Activated CD8-positive, alpha-beta memory T cell treated with anti-CD3 and anti-CD28 coated beads for 36 hours (primary cell): ENCODE results near the gene KCNJ2. TPM values are rescaled to one million over a fixed set of nuclear protein-coding genes. Genes with fewer than 3 reads are reported as not detected.

Source experiments
- CTCF ChIA-PET: fragments of 350-600 bp; sonication (Branson Sonifier 250); formaldehyde crosslinking; loops from one replicate; lab custom pipeline; 2021; ENCODE audit warnings: antibody characterized with exemption; lab: Charles Lee
- POLR2A ChIA-PET: fragments of 350-600 bp; sonication (Branson Sonifier 250); formaldehyde crosslinking; loops from one replicate; lab custom pipeline; 2021; ENCODE audit warnings: antibody characterized with exemption; lab: Charles Lee
- total RNA-seq, 2 experiments: library from RNA; stranded (reverse); gene quantifications; one replicate each; pipeline ENCODE4 v1.2.3, GENCODE V29; 2021

The KCNJ2 gene
- total RNA-seq, 2 experiments from 2014 or later = not detected

DNA sequence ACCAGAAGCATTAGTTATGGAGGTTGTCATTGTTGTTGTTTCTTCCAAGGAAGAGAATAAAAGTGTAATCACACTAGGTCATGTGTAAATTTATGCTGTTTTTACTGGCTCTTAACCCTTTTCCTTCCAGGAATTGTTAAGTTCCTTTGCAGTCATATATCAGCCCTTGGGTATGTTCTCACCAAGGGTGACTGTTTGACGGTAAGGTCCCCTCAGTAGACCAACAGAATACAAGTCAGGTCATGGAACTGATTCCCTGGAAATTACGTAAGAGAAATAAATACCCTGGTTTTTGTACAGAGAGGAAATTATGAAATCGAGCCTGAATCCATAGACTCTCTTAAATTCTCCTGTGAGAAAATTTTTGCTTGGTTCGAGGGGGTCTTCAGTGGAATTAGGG lies 11.2 kb upstream of the KCNJ2 start:
- ChIA-PET POLR2A (no interaction called here), CTCF (no interaction called here)

- ChIA-PET CTCF (no interaction called here), POLR2A (no interaction called here)
Measured at GRCh38 chr17:70158591-70158990, 10.7 kb upstream of the KCNJ2 start.

DNA sequence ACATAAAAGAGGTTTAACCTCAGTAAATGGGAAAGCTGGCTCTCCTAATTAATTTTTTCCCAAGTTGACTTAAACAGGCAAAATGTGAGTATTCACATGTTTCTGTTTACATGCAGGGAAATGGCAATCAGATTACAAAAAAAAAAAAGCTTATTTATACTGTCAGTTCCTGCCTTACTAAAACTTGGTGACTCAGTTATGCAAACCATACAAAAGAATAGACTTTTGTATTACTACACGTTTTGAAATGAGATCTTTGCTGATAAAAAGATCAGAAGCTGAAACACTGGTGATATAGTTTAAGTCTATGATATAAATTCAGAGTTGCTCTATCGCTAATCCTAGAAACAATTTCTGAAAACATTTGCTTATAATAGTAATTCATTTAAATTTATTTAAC lies 9.4 kb upstream of the KCNJ2 start:
- CTCF ChIA-PET = no interaction called here
- POLR2A ChIA-PET = no interaction called here

DNA sequence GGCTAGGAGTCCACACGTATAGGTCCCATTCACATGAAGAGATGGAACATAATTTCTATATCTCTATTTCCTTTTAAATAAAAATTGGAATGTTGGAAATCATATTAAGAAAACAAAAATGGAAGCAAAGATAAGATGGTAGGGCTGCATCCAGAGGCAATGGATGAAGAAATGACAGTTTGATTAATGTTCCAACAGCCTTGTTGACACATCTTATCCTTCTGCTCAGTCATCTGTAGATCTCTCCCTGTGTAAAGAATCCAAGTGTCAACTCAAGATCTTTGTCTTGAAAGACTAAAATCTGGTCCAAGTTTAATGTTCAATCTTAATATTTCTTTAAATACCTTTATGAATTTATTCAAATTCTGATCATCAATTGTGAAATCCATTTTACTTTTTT lies 7.8 kb upstream of the KCNJ2 start:
- ChIA-PET CTCF (no interaction called here), POLR2A (no interaction called here)

DNA sequence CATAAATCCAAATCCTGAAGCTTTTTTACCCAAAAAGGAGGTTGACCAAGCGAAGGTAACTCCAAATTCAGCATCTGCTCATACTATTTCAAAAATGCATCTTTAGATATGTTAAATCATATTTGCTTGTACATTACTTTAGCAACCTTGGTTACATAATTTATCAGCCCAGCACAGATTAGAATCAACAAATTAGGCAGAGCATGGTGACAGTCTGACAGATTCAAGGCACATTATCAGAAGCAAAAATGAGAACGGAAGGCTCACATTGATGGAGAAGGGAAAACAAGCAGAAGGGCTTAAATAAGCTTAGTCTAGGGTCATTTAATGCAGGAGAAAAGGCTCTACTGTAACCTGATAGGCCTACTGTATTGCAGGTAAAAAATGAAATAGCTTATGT lies 3.9 kb upstream of the KCNJ2 start:
- POLR2A ChIA-PET = no interaction called here
- CTCF ChIA-PET = no interaction called here

- ChIA-PET CTCF (no interaction called here), POLR2A (no interaction called here)
Measured at GRCh38 chr17:70166615-70167014, 2.7 kb upstream of the KCNJ2 start.

DNA sequence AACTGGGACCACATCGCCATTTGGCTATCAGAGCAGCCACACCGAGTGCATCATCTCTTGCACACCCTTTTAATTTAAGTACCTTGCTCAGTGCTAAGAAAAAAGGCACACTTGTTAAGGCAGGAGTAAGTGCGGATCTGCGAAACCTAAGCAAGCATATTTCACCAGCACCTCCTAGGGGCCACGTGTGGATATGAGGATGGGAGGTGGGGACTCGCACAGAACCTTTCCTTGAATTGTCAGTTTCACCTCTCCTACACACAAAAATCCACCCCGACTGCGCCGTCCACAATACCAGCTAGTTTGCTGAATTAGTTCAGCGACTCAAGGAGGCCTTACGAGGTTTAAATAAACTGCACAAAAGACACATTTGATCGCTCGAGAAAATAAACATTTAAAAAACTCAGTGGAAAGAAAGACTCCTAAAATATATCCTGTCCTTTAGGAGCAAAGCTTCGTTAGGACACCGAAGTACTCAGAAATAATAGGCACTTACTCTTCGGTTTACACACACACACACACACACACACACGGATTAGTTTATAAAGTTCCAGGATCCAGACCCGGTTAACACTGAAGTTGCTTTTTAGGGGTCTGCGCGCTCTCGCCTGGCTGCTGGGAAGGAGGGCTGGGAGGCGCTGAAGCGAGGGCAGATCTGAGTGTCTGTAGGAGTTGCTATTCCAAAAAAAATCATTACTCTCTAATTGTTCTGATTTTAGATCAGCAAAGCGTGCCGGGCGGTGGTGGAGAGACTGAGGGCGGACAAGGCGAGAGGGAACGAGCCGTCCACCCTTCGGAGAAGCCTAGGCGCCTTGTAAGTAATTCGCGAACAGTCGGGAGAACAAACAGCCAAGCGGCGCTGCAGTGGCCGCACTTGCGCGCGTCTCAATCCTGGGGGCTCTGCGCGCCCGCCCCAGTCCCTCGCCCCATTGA lies 1.0 kb upstream of the KCNJ2 start:
- CTCF ChIA-PET = no interaction called here
- POLR2A ChIA-PET = no interaction called here

DNA sequence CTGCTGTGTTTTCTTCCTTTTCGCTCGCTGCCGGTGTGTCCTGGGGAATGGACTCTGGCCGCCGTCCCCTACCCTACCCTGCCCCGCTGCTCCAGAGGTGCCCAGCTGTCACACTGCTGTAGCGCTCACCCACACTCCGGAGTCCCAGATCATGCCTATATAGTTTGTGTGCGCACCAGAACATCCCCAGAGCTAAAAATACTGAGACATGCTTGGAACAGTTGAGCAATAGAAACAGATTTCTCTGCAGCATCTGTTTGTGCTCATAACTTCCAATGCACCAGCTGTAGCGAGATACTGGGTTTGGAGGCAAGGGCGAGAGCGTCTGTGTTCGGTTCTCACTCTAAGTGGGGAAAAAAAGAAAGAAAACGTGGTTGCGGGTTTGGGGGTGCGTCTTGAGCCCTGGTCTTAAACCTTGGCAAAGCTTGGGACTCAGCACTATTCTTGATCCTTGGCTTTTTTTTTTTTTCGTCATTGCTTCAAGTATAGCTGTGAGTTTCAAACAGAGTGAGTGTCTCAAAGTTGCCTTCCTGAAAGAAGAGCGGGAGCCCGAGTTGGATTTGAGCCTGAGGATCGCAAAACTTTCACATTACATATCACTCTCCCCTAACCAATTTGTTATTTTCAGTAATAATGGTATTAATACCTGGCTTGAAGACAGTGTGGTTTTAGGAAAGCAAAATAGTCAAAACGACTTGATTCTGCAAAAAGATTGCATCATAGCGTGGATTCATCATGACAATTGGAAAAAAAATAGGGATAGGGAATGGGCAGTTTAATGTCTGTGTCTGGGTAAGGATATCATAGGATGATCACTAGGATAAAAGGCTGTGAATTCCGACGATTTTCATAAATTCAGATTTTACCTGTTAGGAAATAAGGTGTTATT lies 621 bp downstream of the KCNJ2 start:
- POLR2A ChIA-PET = no interaction called here
- CTCF ChIA-PET = no interaction called here

DNA sequence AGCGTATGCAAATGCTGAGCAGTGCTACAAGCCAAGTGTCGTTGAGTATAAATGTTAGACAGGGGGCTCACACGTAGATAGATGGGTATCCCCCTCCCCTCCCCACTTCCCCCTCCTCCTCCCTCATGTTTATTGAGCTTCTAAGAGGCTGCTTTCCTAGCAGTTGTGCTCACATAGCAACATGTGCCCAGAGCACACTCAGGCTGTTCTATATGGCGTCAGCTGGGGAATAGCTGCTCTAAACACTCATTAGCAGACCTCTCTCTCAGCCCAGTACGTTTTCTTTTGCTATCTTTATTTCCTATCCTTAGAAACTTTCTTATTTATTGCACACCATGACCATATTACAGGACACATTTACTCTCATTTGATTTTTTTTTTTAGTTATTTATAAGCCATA lies 1.8 kb downstream of the KCNJ2 start:
- CTCF ChIA-PET = no interaction called here
- POLR2A ChIA-PET = no interaction called here

DNA sequence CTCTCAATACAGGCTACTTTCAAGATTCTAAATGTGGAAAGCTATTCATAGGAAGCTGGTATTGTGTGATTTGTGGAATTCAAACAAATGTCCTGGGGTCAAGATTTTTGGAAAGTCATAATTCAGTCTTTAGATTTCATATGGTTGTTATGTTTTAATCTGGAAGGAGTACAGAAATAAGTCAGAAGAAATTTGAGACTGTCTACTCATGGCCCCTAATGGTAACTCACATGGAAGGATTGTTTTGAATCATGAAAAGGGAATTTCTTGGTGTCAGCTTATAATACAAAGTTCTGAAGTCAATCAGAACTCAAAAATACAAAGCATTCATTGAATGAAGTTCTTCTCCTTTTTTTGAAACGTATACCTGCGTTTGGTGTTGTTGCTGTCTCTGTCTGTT lies 3.1 kb downstream of the KCNJ2 start:
- POLR2A ChIA-PET = no interaction called here
- CTCF ChIA-PET = no interaction called here

- CTCF ChIA-PET = no interaction called here
- POLR2A ChIA-PET = no interaction called here
Measured at GRCh38 chr17:70172923-70173322, 3.6 kb downstream of the KCNJ2 start.

GRCh38 chr17:70173681-70174080 lies 4.3 kb downstream of the KCNJ2 start:
- CTCF ChIA-PET = no interaction called here
- POLR2A ChIA-PET = no interaction called here

DNA sequence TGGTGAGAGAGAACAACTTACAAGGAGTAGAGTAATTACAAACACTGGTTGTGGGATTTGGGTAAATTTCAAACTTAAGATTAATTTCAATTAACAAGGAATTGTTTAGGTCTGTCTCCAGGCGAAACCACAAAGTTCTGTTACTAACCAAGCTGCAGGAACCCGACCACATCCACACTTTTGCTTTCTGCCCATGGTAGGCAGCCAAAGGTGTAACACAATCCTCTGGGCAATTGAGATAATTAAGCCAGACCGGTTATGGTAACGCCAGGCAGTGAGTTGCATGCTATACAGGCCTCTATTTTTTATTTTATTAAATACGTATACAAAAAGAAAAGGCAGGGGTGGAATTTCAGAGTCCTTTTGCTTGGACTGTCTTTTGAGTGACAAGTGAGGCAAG lies 12.0 kb downstream of the KCNJ2 start:
- ChIA-PET POLR2A (no interaction called here), CTCF (no interaction called here)

DNA sequence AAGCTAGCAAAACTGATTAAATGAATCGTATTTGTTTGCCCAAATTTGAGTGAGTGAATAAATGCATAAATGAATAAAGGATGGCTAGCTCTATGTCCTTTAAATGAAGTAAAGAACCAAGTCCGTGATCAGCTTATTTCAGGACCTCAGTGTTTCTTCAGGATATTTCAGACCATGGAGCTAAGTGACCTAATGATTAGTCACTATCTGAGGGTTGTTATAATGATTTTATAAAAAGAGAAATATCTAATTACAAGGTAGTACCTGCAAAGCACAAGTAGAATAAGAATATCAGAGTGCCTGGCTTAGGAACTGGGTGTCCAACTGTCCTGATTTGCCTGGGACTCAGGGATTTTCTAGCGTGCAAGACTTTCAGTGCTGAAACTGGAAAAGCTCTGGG lies 12.5 kb downstream of the KCNJ2 start:
- ChIA-PET POLR2A (no interaction called here), CTCF (no interaction called here)

DNA sequence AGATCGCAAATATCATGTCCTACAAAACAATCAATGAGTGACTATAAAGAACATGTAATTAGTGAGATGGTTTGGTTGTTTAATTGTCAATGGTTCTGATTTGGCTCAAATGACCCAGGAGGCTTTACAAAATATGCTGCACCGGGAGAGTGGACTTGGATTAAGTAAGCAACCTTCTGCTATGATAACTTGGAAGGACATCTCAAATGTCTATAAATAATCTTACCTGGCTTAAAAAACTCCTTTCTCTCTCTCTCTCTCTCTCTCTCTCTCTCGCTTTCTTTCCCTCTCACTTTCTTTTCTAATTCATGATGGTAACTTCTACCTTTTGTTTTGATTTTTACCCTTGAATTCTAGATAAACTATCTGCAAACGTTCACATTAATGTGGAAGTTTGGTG lies 14.2 kb downstream of the KCNJ2 start:
- CTCF ChIA-PET = no interaction called here
- POLR2A ChIA-PET = no interaction called here

- CTCF ChIA-PET = no interaction called here
- POLR2A ChIA-PET = no interaction called here
Measured at GRCh38 chr17:70184207-70184606, 14.9 kb downstream of the KCNJ2 start.

- CTCF ChIA-PET = no interaction called here
- POLR2A ChIA-PET = no interaction called here
Measured at GRCh38 chr17:70184770-70185169, 15.4 kb downstream of the KCNJ2 start.

DNA sequence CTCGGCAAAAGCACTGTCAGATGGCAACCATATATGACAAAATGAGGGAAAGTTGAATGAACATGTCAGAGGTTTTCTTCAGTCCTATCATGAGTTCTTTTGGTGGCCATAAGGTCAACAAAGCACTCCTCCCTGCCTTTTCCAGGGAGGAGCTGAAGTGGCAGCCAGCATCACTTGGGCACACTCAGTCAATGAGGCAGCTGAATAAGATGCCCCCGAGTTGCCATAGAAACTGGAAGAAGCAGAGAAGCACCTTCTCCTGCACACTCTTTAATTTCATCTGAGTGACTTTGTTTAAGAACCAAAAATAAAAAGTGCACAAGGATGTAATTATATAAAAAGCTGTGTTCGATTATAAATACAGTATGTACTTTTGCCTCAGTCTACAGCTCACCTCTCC lies 16.0 kb downstream of the KCNJ2 start:
- CTCF ChIA-PET = no interaction called here
- POLR2A ChIA-PET = no interaction called here

GRCh38 chr17:70187383-70187782 lies 18.1 kb downstream of the KCNJ2 start:
- ChIA-PET POLR2A (no interaction called here), CTCF (no interaction called here)

- CTCF ChIA-PET = no interaction called here
- POLR2A ChIA-PET = no interaction called here
Measured at GRCh38 chr17:70190959-70191805, 21.9 kb downstream of the KCNJ2 start.
